Fibroblast of lung (primary cell): Measurements from ENCODE around the gene FBXO17. TPM values are rescaled to one million over a fixed set of nuclear protein-coding genes. Genes with fewer than 3 reads are reported as not detected.
A peak's percentile ranks its signal among the peaks of the same experiment; 100 is the strongest.
"Not testable (repeated sequence)": the region's sequence is repeated elsewhere in the genome, so short reads cannot be mapped to it uniquely, and the experiment has no call there.

Experiments
- DNase-seq, 2 donors: peaks; one replicate each; pipeline versions ENCODE4 v3.0.0 to v3.0.0-alpha.2; 2010; ENCODE audit warnings: low read depth in 2 of 2
- H2AFZ ChIP-seq: 2 replicates; pipeline ENCODE4 v1.5.1; 2012; ENCODE audit warnings: low read length, control low read depth, inconsistent platforms
- H3K27ac ChIP-seq: 2 replicates; pipeline ENCODE4 v1.5.1; 2011; ENCODE audit warnings: low read length, control low read depth; ENCODE audit not compliant: insufficient read depth
- H3K27me3 ChIP-seq: 2 replicates; pipeline ENCODE4 v1.5.1; 2011; ENCODE audit warnings: mild to moderate bottlenecking, low read length; ENCODE audit not compliant: control insufficient read depth, insufficient read depth
- H3K36me3 ChIP-seq: 2 replicates; pipeline ENCODE4 v1.5.1; 2011; ENCODE audit warnings: low read length; ENCODE audit not compliant: control insufficient read depth, insufficient read depth
- H3K4me1 ChIP-seq: 2 replicates; pipeline ENCODE4 v1.5.1; 2011; ENCODE audit warnings: low read length; ENCODE audit not compliant: control insufficient read depth, insufficient read depth; ENCODE audit errors: extremely low read depth
- H3K4me2 ChIP-seq: 2 replicates; pipeline ENCODE4 v1.5.1; 2011; ENCODE audit warnings: low read length, control low read depth; ENCODE audit not compliant: insufficient read depth; ENCODE audit errors: extremely low read depth
- H3K4me3 ChIP-seq, 4 experiments: fragments of 200-600 bp in 1 of 4; sonication (generic) in 1 of 4; replicated peaks in 1 of 4; 2 replicates each; pipeline ENCODE4 v1.5.1; 2011 to 2016; ENCODE audit warnings: low read length in 4 of 4, low read depth in 3 of 4, mild to moderate bottlenecking in 3 of 4, control low read depth in 2 of 4, inconsistent platforms in 1 of 4, mixed read lengths in 1 of 4; ENCODE audit not compliant: insufficient read depth in 1 of 4; ENCODE audit errors: control extremely low read depth in 1 of 4
- H3K79me2 ChIP-seq: 2 replicates; pipeline ENCODE4 v1.5.1; 2012; ENCODE audit warnings: mild to moderate bottlenecking, low read length, inconsistent platforms; ENCODE audit not compliant: control insufficient read depth, insufficient read depth
- H3K9ac ChIP-seq: 2 replicates; pipeline ENCODE4 v1.5.1; 2011; ENCODE audit warnings: mild to moderate bottlenecking, low read length, control low read depth; ENCODE audit not compliant: insufficient read depth
- H3K9me3 ChIP-seq: 2 replicates; pipeline ENCODE4 v1.5.1; 2012; ENCODE audit warnings: low read depth, low read length; ENCODE audit not compliant: control insufficient read depth, insufficient read depth
- H4K20me1 ChIP-seq: 2 replicates; pipeline ENCODE4 v1.5.1; 2011; ENCODE audit warnings: low read length; ENCODE audit not compliant: control insufficient read depth, insufficient read depth; ENCODE audit errors: extremely low read depth
- EZH2 ChIP-seq: IDR thresholded peaks from 2 replicates; pipeline ENCODE4 v1.5.1; 2012; ENCODE audit warnings: low read length, control low read depth, mild to moderate bottlenecking; ENCODE audit errors: missing control alignments
- polyA plus RNA-seq, 2 donors: library from polyadenylated mRNA; depleted of rRNA in 1 of 2; stranded (reverse) in 1 of 2; unstranded in 1 of 2; fragments of >200 nt; gene quantifications; 2 replicates each; pipeline ENCODE4 v1.2.1, GENCODE V29; 2011 to 2012; ENCODE audit warnings: missing spikeins in 1 of 2
- total RNA-seq: library from RNA; depleted of rRNA; stranded (reverse); fragments of >200 nt; gene quantifications from 2 replicates; pipeline ENCODE4 v1.2.1, GENCODE V29; 2014
- TF ChIP-seq, protein P1 (sequence below), 2 donors: IDR thresholded peaks in 1 of 2; conservative IDR thresholded peaks in 1 of 2; 1 replicate in 1 of 2; 2 replicates in 1 of 2; pipeline ENCODE4 v1.5.1; 2011 to 2012; ENCODE audit warnings: low read length in 2 of 2, control low read depth in 1 of 2, inconsistent platforms in 1 of 2, low read depth in 1 of 2, mild to moderate bottlenecking in 1 of 2

The FBXO17 gene
- total and polyA plus RNA-seq, 2 donors (not counting 1 experiment from before 2014, with no cell fraction given), result 10.2 to 25.8 TPM

DNA sequence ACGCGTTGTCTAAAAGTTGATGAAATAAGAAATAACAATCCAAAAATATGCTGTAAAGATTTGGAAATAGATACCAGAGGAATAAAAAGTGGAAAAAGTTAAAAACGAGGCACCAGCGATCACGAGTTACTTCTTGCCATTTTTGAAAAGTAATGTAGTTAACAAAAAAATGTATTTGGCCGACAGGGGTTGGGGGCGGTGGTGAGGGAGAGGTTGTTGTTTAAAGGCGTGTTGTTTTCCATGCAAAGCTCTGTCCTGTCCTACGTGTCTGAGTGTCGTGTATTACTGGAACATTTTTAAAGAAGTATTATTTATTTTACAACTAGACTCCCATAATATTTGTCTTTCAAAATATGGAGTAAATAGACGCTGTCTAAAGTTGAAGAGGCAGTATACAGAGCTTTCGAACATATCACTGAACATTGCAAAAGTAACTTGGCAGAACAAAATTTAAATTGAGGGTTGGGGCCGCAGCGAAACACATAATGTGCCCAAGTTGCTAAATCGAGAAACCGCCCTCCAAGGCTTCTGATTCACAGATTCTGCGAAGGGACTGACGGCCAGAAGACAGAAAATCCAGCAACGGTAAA lies 823 bp downstream of the FBXO17 start:
- peaks cover 6% of the 10 kb centered on the region for H3K4me1 ChIP-seq
- peak overlapping the region; percentile 69 for H3K9ac ChIP-seq
- TF ChIP-seq, protein P1, sequence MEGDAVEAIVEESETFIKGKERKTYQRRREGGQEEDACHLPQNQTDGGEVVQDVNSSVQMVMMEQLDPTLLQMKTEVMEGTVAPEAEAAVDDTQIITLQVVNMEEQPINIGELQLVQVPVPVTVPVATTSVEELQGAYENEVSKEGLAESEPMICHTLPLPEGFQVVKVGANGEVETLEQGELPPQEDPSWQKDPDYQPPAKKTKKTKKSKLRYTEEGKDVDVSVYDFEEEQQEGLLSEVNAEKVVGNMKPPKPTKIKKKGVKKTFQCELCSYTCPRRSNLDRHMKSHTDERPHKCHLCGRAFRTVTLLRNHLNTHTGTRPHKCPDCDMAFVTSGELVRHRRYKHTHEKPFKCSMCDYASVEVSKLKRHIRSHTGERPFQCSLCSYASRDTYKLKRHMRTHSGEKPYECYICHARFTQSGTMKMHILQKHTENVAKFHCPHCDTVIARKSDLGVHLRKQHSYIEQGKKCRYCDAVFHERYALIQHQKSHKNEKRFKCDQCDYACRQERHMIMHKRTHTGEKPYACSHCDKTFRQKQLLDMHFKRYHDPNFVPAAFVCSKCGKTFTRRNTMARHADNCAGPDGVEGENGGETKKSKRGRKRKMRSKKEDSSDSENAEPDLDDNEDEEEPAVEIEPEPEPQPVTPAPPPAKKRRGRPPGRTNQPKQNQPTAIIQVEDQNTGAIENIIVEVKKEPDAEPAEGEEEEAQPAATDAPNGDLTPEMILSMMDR (conservative IDR thresholded peaks at IDR 0.05 in 1 of 2, IDR thresholded peaks at IDR 0.05 in 1 of 2; ENCODE audit: low read depth in 1 of 2, low read length in 2 of 2), result peak in 1 of 2 donors; percentile 5
- no peak for TF ChIP-seq EZH2
- no peaks in the 10 kb centered on the region for H3K79me2 ChIP-seq
- H3K4me2 ChIP-seq, result peak overlapping the region; percentile 94
- no peaks in the 10 kb centered on the region for H4K20me1 ChIP-seq
- H2AFZ ChIP-seq, result peak overlapping the region; percentile 39
- H3K4me3 ChIP-seq, result peak overlapping the region; percentile 61 to 73 (median 66)
- no peaks in the 10 kb centered on the region for H3K27me3 ChIP-seq
- peak overlapping the region; percentile 75 for H3K27ac ChIP-seq
- no peaks in the 10 kb centered on the region for H3K36me3 ChIP-seq
- H3K9me3 ChIP-seq, result no peaks in the 10 kb centered on the region
- no peak for DNase-seq

DNA sequence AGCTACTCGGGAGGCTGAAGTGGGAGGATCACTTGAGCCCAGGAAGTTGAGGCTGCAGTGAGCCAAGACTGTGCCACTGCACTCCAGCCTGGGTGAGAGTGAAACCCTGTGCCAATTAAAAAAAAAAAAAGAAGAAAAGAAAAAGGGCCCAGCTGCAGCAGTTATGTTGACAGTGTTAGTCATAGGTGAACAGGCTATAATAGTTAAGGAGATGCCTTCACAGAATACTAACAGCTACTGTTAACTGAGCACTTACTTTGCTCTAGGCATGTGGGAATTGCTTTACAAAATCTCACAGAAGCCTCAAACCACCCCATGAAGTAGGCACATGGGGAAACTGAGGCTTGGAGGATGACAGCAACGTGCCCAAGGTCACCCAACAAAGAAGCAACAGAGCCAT lies 3.9 kb downstream of the FBXO17 start:
- no peaks in the 10 kb centered on the region for H3K27me3 ChIP-seq
- H3K4me3 ChIP-seq, result no peak overlapping the region
- peaks cover 6% of the 10 kb centered on the region for H3K4me1 ChIP-seq
- H3K4me2 ChIP-seq, result no peak overlapping the region
- H3K27ac ChIP-seq, result no peak overlapping the region
- no peak overlapping the region for H3K9ac ChIP-seq
- no peaks in the 10 kb centered on the region for H3K9me3 ChIP-seq
- no peak for TF ChIP-seq EZH2
- TF ChIP-seq, protein P1 (conservative IDR thresholded peaks at IDR 0.05 in 1 of 2, IDR thresholded peaks at IDR 0.05 in 1 of 2; ENCODE audit: low read depth in 1 of 2, low read length in 2 of 2), result no peak
- H2AFZ ChIP-seq, result no peak overlapping the region
- no peak for DNase-seq
- no peaks in the 10 kb centered on the region for H3K36me3 ChIP-seq
- no peaks in the 10 kb centered on the region for H3K79me2 ChIP-seq
- H4K20me1 ChIP-seq, result no peaks in the 10 kb centered on the region

DNA sequence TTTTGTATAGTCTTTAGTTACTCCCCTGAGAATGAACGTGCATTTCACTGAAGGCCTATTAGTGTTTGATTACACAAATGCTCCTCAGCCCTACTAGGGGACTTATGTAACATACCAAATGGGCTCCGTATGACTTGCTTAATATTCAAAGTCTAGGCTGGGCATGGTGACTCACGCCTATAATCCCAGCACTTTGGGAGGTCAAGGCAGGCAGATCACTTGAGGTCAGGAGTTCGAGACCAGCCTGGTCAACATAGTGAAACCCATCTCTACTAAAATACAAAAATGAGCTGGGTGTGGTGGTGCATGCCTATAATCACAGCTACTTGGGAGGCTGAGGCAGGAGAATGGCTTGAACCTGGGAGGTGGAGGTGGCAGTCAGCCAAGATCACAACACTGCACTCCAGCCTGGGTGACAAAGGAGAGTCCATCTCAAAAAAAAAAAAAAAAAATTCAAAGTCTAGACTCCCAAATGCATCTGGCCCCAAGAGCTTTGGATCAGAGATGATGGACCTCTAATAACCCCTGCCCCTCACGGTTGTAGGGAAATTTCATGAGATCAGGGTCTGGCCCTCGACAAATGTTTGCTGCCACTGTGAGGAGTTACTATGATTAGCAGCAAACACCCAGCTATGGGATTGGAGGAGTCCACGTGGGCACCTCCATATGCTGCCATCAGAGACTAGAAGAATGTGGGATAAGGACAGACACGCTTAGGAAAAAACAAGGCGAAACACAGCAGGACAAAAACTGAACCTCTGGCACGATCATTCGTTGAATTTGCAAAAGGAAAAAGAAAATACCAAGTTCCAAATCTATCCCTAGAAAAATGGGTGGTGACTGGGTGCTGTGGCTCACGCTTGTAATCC lies 4.6 kb downstream of the FBXO17 start:
- H3K79me2 ChIP-seq, result no peaks in the 10 kb centered on the region

DNA sequence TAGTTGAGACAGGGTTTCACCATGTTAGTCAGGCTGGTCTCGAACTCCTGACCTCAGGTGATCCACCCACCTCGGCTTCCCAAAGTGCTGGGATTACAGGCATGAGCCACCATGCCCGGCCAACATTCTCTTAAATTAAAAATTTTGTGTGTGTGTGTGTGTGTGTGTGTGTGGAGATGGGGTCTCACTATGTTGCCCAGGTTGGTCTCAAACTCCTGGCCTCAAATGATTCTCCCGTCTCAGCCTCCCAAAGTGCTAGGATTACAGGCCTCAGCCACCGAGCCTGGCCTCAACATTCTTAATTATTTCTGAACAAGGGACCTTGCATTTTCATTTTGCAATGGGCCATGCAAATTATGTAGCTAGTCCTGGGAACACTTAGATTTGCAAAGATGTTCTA lies 9.4 kb downstream of the FBXO17 start:
- H3K4me2 ChIP-seq, H2AFZ ChIP-seq, H3K79me2 ChIP-seq, DNase-seq, H3K36me3 ChIP-seq, H3K9ac ChIP-seq, H3K27me3 ChIP-seq, H3K4me1 ChIP-seq, H3K9me3 ChIP-seq, H4K20me1 ChIP-seq, H3K4me3 ChIP-seq, H3K27ac ChIP-seq: not testable (repeated sequence)

More for the DNA sequence above, 4.6 kb downstream of the FBXO17 start:
- no peaks in the 10 kb centered on the region for H3K36me3 ChIP-seq
- no peaks in the 10 kb centered on the region for H3K27me3 ChIP-seq
- H3K4me1 ChIP-seq, result peaks cover 1% of the 10 kb centered on the region
- H3K4me3 ChIP-seq, result no peak overlapping the region
- no peaks in the 10 kb centered on the region for H4K20me1 ChIP-seq
- H2AFZ ChIP-seq, result no peak overlapping the region
- no peak for TF ChIP-seq EZH2
- TF ChIP-seq, protein P1 (conservative IDR thresholded peaks at IDR 0.05 in 1 of 2, IDR thresholded peaks at IDR 0.05 in 1 of 2; ENCODE audit: low read depth in 1 of 2, low read length in 2 of 2), result no peak
- H3K27ac ChIP-seq, result no peak overlapping the region
- H3K4me2 ChIP-seq, result no peak overlapping the region
- no peaks in the 10 kb centered on the region for H3K9me3 ChIP-seq
- H3K9ac ChIP-seq, result no peak overlapping the region
- DNase-seq, result peak in 1 of 2 donors; percentile 22
